ENCODE data around the gene S100A8.
A peak's percentile ranks its signal among the peaks of the same experiment; 100 is the strongest.
"Not testable (repeated sequence)": the region's sequence is repeated elsewhere in the genome, so short reads cannot be mapped to it uniquely, and the experiment has no call there.

S100A8 gene

DNA sequence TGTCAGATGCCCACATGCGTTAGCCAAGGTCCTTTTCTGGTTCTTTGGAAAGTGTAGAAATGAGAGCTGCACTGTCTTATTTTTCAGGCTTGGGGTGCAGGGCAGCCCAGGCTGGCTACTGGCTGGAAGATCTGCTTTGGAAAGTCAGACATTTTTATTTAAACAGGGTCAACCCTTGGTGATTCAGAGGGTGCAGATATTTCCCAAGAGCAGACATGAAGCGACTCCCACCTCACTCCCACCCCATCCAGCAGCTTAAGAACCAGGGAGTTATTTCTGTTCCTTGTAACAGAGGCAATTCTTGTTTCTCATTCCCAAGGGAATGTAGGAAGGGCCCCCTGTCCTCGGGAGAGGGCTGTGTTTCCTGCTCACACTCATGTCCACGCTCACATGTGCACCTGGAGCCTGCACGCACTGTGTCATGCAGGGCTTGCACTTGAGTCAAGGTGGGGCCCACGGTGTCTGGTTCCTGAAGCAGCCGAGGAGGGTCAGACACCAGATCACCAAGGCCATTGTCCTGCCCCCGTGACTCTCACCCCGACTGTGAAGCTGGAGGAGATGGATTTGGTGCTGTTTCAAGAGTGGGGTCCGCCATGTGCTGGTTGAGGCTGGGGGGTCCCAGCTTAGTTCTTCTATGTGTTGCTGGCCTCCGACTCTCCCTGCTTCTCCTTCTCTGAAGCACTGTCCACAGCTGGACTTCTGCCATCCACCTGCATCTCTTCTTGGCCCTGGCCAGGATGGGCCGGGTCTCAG lies 26.4 kb upstream of the S100A8 start:
- DNase-seq (ENCODE audit: low read depth in 2 of 2) = no peak

DNA sequence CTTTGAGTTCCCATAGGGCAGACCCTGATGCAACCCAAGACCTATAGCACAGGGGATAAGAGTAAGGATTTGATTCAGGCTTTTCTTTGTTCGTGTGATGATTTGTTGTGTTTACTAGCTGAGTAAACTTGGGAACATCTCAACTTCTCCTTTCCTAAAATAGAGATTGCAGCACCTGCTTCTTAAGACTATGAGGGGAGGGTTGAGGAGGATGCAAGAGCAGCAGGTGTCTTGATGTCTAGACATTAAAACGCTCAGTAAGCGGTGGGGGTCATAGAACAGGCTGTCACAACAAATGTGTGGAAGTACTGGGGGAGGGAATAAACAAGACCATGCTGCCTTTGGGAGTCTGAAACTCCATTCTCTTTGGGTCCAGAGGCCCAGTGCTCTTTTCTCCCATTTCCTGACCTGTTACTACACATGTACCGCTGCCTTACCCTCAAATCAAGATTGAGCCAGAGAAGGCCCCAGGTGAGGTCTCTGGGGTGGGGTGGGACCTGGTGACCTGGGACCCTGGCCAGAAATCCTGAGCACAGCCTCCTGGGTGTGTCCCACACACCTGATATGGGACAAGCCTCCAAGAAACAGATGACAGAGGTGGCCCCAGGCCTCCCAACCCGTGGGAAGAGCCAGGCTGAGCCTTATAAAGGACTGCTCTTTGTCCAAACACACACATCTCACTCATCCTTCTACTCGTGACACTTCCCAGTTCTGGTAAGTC lies 25.1 kb upstream of the S100A8 start, which contains the start of gene S100A7A:
TSS of gene S100A7A (plus strand) at position 671 of the 721 bp plus-strand sequence. CDS start 1,563 bp downstream, outside the sequence.
- no peak for DNase-seq (ENCODE audit: low read depth in 2 of 2)

- not testable (repeated sequence) for DNase-seq (ENCODE audit: low read depth in 2 of 2)
These were observed 23.1 kb upstream of the S100A8 start for GRCh38 chr1:153413961-153414360.

- DNase-seq (ENCODE audit: low read depth in 2 of 2) = not testable (repeated sequence)
These were observed 16.4 kb upstream of the S100A8 start for GRCh38 chr1:153407274-153407673.

GRCh38 chr1:153405825-153406599 lies 15.1 kb upstream of the S100A8 start:
- DNase-seq (ENCODE audit: low read depth in 2 of 2) = not testable (repeated sequence)

DNA sequence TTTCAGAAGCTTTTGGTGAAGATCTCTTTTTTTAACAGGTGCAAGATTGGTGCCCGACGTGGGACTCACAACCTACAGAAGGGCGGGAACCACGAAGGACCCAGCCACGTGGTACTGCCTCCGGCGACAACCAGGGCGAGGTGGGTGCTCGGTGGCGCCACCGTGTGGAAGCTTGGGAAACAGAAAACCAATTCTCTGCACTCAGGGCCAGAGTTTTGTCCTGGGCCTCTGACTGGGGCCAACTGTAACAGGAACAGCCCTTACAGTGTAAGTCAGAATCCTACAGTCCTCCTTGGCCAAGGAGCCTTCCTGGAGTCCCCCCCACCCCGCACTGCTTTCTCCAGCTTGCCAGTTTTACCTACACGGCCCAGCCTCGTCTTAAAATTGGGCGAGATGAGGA lies 13.9 kb upstream of the S100A8 start:
- DNase-seq (ENCODE audit: low read depth in 2 of 2) = peak; percentile 32 to 56

DNA sequence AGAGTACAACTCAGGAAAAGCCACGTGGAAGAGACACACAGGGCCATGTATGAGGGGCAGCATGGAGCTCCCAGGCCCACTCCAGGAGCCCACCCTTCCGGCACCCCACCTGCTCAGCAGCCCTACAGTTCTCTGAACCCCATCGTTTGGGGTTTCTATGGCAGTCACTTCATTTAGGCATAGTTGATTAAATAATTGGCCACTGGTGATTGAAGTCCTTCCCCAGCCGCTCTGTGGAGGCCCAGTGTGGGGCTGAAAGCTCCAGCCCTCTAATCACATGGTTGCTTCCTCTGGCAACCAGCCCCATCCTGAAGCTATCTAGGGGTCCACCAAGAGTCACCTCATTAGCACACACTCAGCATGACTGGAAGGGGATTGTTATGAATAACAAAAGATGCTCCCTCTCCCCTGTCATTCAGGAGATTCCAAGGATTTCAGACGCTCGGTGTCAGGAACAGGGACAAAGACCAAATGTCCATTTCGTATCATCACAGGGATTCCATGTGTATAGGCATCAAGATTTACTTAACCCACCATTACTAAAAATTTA lies 13.3 kb upstream of the S100A8 start:
- no peak for DNase-seq (ENCODE audit: low read depth in 2 of 2)

GRCh38 chr1:153403421-153404085 lies 12.7 kb upstream of the S100A8 start:
- DNase-seq (ENCODE audit: low read depth in 2 of 2) = no peak

- DNase-seq (ENCODE audit: low read depth in 2 of 2) = no peak
These were observed 11.4 kb upstream of the S100A8 start for GRCh38 chr1:153402226-153402625.

- no peak for DNase-seq (ENCODE audit: low read depth in 2 of 2)
These were observed 10.6 kb upstream of the S100A8 start for GRCh38 chr1:153401461-153401860.

DNA sequence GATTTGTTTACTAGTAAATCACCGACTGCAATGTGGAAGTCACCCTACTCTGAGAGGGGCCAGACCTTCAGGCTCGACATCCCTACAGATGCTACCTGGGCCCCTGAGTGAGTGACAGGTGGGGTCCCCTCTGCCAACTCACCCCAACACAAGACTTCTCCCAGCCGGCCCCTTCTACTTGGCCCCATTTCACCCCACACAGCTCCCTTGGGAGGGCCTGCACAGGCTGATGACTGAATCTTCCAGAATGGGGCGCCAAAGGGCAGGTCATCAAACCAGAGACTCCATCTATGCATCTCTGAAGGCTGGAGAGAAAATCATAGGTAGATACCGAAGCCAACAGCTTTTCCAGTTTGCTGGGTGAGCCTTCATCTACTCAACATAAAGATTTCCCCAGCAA lies 9.4 kb upstream of the S100A8 start:
- DNase-seq (ENCODE audit: low read depth in 2 of 2) = no peak

GRCh38 chr1:153399401-153400055 lies 8.7 kb upstream of the S100A8 start:
- DNase-seq (ENCODE audit: low read depth in 2 of 2) = no peak

GRCh38 chr1:153397924-153398651 lies 7.2 kb upstream of the S100A8 start:
- DNase-seq (ENCODE audit: low read depth in 2 of 2) = no peak

- DNase-seq (ENCODE audit: low read depth in 2 of 2) = no peak
These were observed 6.4 kb upstream of the S100A8 start for GRCh38 chr1:153397051-153397923.

- no peak for DNase-seq (ENCODE audit: low read depth in 2 of 2)
These were observed 5.6 kb upstream of the S100A8 start for GRCh38 chr1:153396461-153396860.

DNA sequence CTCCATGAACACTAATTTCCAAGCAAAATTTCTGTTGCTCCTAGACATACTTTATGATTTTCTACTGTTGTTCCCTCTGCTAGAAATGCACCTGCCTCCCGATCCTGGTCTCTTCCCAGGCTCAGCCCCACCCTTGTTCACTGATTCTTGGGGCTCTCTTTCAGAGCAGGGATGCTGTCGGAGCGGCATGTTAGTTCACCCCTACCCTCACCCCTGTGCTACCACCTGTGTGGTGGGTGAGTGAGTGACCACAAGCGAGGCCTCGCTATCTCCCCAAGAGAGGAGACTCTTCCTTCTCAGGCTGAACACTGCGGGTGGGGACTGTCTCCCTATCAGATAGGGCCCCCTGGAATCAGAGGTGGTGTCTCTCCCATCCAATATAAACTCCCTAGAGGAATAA lies 4.9 kb upstream of the S100A8 start:
- DNase-seq (ENCODE audit: low read depth in 2 of 2) = no peak

- DNase-seq (ENCODE audit: low read depth in 2 of 2) = no peak
These were observed 4.3 kb upstream of the S100A8 start for GRCh38 chr1:153395136-153395685.

- no peak for DNase-seq (ENCODE audit: low read depth in 2 of 2)
These were observed 3.5 kb upstream of the S100A8 start for GRCh38 chr1:153394391-153394790.

DNA sequence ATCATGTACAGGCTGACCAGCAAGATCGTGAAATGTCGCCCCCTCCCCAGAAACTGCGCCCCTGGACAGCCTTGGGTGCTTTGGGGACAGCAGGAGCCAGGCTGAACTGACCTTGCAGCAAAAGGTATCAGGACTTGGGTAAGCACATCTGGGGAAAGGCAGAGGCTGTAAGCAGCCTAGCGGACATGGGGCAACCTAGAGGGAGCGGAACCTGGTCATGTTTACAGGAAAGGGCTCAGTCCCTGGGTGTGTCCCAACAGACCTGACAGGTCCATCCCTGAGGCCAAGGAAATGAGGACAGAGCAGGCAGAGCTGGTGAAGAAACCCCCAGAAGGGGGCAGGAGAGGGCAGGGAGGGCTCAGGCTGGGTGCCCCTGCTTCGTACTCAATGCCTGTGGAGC lies 3.1 kb upstream of the S100A8 start:
- DNase-seq (ENCODE audit: low read depth in 2 of 2) = no peak
